ENCODE results near the gene FHL2.

Gene FHL2

DNA sequence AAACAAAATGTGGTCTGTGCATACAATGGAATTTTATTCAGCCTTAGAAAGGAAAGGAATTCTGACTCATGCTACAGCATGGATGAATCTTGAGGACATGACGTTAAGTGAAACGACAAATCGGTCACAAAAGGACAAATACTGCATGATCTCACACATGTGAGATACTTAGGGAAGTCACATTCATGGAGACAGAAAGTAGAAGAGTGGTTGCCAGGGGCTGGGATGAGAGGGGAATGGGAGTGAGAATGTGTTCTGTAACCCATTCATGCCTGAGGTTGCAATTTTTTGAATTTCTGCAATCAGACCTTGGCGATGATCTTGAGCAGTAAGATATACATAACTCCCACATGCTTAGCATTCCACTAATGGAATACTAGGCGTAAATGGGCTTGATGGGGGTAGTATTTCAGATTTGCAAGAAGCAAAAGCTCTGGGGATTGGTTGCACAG is 22.0 kb downstream of the FHL2 start:
- no peak for DNase-seq

DNA sequence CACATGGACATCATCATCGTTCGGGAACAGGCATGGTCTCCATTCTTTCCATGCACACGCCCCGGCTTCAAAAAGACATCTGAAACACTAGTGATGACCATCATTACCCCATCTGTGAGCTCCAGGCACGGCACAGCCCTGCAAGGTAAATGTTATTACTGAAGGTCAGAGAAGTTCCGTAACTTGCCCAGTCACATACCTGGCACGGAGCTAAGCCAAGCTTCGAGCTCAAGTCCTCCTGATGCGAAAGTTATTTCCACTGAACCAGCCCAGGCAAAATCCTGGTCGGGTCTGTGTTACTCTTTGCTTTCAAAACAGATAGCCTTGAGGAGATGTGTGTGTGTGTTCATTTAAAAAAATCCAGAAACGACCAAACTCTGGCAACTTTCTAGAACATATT is 22.8 kb downstream of the FHL2 start:
- DNase-seq = no peak

DNA sequence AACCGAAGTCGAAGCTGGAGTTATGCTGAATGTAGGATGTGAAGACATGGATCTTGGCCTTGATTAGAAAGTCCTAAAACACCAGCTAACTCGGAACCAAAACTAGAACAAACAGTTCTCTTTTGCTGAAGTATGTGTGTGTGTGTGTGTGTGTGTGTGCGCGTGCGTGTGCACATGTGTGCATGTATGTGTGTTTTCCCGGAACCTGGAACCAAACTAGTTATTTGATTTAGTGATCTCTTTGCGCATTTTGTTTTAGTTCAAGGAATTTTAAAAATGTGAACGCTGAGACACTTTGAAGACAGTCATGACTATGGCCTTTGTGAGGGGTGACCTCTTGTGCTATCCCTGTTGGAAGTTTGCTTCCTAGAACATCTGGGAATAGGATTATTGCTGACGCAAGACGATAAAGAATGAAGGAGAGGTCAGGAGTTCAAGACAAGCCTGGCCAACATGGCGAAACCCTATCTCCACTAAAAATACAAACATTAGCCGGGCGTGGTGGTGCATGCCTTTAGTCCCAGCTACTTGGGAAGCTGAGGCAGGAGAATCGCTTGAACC is 23.8 kb downstream of the FHL2 start:
- no peak for DNase-seq

GRCh38 chr2:105373895-105374401 is 24.9 kb downstream of the FHL2 start:
- DNase-seq = no peak

DNA sequence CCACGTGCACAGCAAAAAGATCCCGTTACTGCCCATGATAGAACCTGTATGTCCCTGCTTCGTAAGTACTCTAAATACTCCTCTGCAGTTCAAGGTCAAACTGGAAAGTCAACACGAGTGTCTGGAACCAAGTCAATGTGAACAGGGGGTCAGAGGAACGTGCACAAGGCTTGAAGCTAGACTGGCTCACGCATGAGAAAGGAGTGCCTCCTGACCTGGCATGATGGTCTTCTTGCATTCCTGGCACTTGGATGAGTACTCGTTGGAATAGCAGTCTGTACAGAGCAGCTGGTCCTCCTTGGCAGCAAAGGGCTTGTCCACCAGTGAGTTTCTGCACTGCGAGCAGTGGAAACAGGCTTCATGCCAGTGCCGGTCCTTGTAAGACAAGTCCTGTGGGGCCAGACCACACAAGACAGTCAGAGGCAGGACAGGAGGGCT is 25.5 kb downstream of the FHL2 start:
- no peak for DNase-seq

GRCh38 chr2:105371810-105372209 is 27.0 kb downstream of the FHL2 start:
- DNase-seq = no peak

- no peak for DNase-seq
Measured at GRCh38 chr2:105371156-105371555, 27.7 kb downstream of the FHL2 start.

DNA sequence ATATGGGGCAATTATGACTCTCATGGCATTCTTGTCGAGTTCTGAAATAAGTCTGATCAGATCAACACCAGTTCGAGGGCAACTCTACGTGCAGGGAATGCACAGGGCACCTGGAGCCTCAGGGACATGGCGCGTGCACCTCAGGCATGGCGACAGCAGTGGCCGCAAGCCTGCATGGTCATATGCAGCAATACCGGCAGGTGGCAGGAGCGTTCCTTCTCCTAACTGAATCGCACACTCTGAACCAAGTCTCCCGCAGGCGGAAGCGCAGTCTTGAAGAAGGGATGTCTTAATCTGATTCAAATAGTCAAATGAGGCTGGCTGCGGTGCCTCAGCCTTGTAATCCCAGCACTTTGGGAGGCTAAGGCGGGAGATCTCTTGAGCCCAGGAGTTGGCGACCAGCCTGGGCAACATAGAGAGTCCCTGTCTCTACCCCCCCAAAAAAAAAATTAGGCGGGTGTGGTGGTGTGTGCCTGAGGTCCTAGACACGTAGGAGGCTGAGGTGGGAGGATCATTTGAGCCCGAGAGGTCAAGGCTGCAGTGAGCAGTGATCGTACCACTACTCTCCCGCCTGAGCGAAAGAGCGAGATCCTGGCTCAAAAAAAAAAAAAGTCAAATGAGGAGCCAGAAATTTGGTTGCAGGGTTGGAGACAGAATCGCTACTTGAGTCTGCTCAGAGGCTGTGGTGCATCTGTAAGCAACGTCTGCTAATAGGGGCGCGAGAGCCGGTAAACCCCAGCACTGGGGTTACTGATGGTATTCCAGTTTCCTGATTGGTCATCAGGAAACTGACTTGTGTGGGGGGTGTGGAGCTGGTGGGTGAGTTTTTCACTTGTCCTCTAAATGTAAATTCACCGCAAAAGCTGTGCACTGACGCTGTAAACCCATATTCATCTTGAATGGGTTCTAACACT is 28.8 kb downstream of the FHL2 start:
- DNase-seq = peak; percentile 73

DNA sequence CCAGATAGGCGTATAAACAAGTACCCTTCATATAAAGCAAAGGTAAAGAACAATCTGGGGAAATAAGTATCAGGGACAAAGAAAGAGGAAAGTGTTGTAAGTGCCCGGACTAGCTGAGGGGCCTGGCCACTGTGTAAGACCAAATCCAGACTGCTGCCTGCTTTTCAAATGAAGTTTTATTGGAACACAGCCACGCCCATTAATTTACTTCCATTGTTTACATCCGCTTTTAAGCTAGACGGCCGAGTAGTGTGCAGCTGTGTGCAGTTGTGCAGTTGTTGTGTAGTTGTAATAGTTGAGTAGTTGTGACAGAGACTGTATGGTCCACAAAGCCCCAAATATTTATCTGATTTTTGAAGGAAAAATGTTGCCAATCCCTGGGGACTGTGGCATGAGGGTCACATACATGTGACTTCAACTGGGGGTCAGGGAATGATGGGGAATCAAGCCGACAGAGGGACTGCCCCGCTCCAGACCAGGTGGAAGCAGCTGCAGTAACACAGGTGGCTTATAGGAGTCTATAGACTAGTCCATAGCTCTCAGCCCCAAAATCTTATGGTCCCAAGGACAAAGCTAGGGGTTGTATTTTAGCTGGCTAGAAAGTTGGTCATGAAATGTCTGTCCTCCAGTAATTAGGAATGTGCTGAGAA is 30.0 kb downstream of the FHL2 start:
- DNase-seq = no peak

- DNase-seq = no peak
Measured at GRCh38 chr2:105365206-105365605, 33.6 kb downstream of the FHL2 start.

GRCh38 chr2:105364436-105365139 is 34.3 kb downstream of the FHL2 start:
- no peak for DNase-seq

- DNase-seq = no peak
Measured at GRCh38 chr2:105362862-105363591, 35.8 kb downstream of the FHL2 start.

DNA sequence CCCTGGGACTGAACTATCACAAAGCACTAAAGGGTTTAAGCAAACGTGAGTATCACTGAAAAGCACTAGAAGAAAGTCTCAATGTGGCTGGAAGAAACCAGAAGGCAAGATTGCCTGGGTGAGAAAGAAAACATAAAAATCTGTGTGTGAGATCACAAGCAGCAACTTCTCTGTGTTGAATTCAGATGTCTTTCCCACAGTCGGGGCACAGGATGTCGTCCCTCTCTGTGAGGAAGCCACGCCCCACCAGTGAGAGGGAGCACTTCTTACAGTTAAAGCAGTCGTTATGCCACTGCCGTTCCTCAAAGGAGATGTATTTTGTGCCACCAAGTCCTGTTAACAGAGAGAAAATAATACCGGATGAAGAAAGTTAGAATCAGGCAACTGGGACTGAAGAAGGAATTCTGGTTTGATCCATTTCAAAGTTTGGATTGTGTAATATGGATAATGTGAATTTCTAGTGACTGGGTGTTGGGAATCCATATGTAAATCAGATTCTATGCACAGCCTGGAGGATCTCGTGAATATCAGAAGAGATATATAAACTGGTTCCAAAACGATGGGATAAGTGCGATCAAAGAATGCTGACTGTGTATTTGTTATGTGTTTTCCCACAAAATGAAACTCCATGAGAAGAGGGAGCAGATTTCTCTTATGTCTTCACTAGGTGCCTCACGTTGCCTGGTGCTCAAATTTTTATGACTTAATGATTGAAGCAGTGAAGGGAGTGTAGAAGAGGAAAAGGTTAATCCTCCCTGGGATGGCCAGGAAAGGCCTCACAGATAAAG is 37.6 kb downstream of the FHL2 start:
- no peak for DNase-seq

DNA sequence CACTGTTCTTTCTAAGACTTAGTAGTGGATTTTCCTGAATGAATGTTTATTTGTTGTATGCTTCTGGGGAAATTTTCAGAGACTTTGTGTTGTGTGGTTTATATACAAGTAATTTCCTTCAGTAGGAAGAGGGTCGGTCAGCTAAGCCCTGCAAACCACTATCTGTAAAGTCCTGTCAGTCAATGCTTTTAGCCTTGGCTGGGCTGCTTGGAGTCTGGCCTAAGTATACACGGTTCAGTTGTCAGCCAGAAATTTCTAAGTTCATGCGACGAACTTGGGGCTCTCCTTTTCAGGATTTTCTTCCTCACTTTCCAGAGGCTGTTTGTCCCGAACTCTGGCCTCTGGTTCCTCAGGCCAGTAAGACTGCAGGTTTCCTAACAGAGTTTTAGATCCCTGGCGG is 40.3 kb downstream of the FHL2 start:
- no peak for DNase-seq

GRCh38 chr2:105357122-105357521 is 41.7 kb downstream of the FHL2 start:
- DNase-seq = no peak

DNA sequence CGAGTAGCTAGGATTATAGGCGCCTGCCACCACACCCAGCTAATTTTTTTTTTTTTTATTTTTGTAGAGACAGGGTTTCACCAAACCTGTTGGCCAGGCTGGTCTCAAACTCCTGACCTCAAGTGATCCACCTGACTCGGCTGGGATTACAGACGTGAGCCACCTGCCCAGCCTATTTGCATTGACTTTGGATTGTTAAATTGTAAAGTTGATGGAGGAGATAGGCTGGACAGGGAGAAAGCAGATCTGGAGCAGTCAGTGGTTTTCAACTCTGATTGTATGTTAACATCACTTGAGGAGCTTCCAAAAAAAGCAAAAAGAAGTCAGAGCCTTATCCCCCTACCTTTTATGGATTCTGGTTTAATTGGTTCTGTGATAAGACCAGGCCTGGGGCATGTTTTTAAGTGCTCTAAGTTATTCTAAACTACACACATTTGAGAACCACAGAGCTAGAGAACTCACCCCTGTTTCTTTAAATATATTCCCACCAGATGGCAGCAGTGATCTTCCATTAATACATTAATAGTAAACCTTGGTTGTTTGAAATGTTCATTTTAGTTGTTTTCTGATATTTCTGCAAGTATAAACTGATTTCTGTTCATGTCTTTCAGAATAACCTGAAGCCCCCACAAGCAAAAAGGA is 54.0 kb downstream of the FHL2 start:
- DNase-seq = peak; percentile 21

- DNase-seq = no peak
Measured at GRCh38 chr2:105339414-105339813, 59.4 kb downstream of the FHL2 start.

DNA sequence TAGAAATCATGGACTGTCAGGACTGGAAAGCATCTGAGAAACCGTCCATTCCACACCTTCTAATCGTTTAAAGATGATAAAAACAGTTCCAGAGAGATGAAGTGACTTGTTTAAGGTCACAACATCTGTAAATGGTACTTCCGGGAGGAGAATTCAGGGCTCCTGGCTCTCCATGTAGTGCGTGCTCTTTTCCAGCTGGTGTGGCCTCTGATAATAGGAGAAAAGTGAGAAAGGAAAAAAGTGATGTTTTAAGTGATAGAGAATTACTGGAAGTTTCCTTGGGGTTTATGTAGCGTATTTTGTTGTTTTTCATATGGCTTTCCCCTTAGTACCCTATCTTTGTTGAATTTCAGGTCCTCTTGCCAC is 60.8 kb downstream of the FHL2 start:
- DNase-seq = no peak

DNA sequence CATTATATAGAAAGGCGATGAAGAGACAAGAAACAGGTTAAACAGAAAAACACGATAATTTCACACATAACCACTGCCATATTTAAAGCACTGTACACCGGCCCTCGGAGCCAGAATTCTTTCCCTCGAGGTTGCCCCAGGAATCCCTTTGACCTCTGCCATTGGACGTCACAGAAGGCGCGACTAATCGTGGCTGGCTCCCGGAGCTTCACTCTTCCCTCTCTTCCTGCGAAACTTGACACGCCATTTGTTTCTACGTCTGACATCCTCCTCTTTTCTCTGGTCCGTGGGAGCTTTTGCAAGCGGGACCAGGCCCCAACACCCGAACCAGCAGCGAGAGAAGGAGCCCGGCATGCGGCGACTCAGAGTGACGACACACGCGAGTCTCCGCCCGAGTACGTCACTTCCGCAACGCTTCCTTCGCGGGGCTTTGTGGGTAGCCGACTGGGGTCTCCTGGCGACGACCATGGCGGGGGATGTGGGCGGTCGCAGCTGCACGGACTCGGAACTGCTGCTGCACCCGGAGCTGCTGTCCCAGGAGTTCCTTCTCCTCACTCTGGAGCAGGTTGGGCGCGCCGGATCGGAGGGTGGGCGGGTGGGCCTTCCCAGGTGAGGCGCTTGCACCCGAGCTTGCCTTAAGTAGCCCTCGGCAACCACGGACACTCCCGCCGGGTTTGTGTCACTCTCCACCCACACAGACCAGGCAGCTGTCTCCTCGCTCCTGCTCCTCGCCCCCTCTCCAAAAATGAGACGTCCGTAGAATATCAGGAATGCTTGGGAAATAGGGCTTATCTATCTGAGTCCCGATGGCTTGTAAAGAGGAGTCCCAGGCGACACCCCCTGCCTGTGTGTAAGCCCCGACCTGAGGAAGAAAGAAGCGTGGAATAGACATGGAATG is 61.5 kb downstream of the FHL2 start, which contains the start of gene C2orf49:
Gene C2orf49, plus strand, starts transcription at position 419 of the 898 bp plus-strand sequence. Its CDS starts 48 bp downstream, at position 467.
- DNase-seq = peak; percentile 99

- DNase-seq = no peak
Measured at GRCh38 chr2:105336786-105337121, 62.1 kb downstream of the FHL2 start.
